Stomach (tissue), 9 donors: ENCODE results near the gene DCC. TPM values are rescaled to one million over a fixed set of nuclear protein-coding genes. Genes with fewer than 3 reads are reported as not detected.

Experiments
- DNase-seq, 2 donors: peaks; one replicate each; pipeline versions ENCODE4 v3.0.0 to v3.0.0-alpha.2; 2013 to 2019
- H3K27ac ChIP-seq, 5 donors: fragments of 200-600 bp in 4 of 5; sonication (generic) in 4 of 5; one replicate each; pipeline ENCODE4 v1.5.1; 2013 to 2019; ENCODE audit warnings: mild to moderate bottlenecking in 1 of 5, moderate library complexity in 1 of 5
- H3K27me3 ChIP-seq, 3 donors: fragments of 200-600 bp; sonication (generic); one replicate each; pipeline ENCODE4 v1.5.1; 2017 to 2019; ENCODE audit warnings: mixed run types in 1 of 3
- H3K36me3 ChIP-seq, 4 donors: fragments of 200-600 bp; sonication (generic); 1 replicate in 3 of 4; 2 replicates in 1 of 4; pipeline ENCODE4 v1.5.1; 2016 to 2019
- H3K4me1 ChIP-seq, 4 donors: fragments of 200-600 bp; sonication (generic); one replicate each; pipeline ENCODE4 v1.5.1; 2016 to 2019
- H3K4me3 ChIP-seq, 4 donors: fragments of 200-600 bp; sonication (generic) in 3 of 4; one replicate each; pipeline ENCODE4 v1.5.1; 2016 to 2019; ENCODE audit warnings: mild to moderate bottlenecking in 1 of 4
- H3K9me3 ChIP-seq, 4 donors: fragments of 200-600 bp; sonication (generic); one replicate each; pipeline ENCODE4 v1.5.1; 2016 to 2019
- CTCF ChIP-seq, 7 experiments: fragments of 450-650 bp in 4 of 7; fragments of 200-600 bp in 3 of 7; sonication (generic) in 3 of 7; IDR thresholded peaks; one replicate each; pipeline ENCODE4 v1.5.1; 2016 to 2019; ENCODE audit warnings: antibody characterized with exemption in 7 of 7, control low read depth in 2 of 7, mild to moderate bottlenecking in 1 of 7
- EP300 ChIP-seq: sonication (generic); formaldehyde crosslinking; IDR thresholded peaks from one replicate; pipeline ENCODE4 v1.6.1; 2017; ENCODE audit warnings: antibody characterized with exemption
- POLR2A ChIP-seq, 4 donors: fragments of 450-650 bp; IDR thresholded peaks; one replicate each; pipeline ENCODE4 v1.6.1; 2016; ENCODE audit warnings: antibody characterized with exemption in 4 of 4, control low read depth in 2 of 4, mild to moderate bottlenecking in 1 of 4, moderate library complexity in 1 of 4
- POLR2AphosphoS5 ChIP-seq, 3 donors: sonication (generic); formaldehyde crosslinking; IDR thresholded peaks; one replicate each; pipeline ENCODE4 v1.6.1; 2016; ENCODE audit warnings: antibody characterized with exemption in 3 of 3
- WGBS, 5 donors: extraction: QIAGEN DNeasy Blood & Tissue Kit in 3 of 5; methylation state at CpG; one replicate each; pipeline versions ENCODE4 v1.1.5 to v1.1.7; 2013 to 2018; 5-methylcytosine and 5-hydroxymethylcytosine counted together
- intact Hi-C: fragments of 100-400 bp; cut with DNase I; formaldehyde crosslinking; loops from one replicate; pipeline ENCODE4 v1.15.1; 2023; ENCODE audit warnings: low total_unique reads
- polyA plus RNA-seq, 3 donors: library from polyadenylated mRNA; stranded (reverse); fragments of 200-250 nt; gene quantifications; one replicate each; pipeline ENCODE4 v1.2.3, GENCODE V29; 2013
- total RNA-seq, 5 donors: library from RNA; depleted of rRNA; stranded (reverse); fragments of >200 nt; gene quantifications; one replicate each; pipeline versions ENCODE4 v1.1.0 to v1.2.3, GENCODE V29; 2014 to 2016
- donor health status: healthy with polysubstance abuse.
- donor health status: Bipolar disorder and iron deficiency.
- donor health status: healthy.

Gene DCC
- total and polyA plus RNA-seq, 8 donors: 0.58 to 1.7 TPM; not detected in 6

- H3K27me3 ChIP-seq: no peaks in the 10 kb centered on the region
- no peaks in the 10 kb centered on the region for H3K4me1 ChIP-seq
- no peaks in the 10 kb centered on the region for H3K36me3 ChIP-seq
- TF ChIP-seq POLR2AphosphoS5 (IDR thresholded peaks at IDR 0.05): no peak
- TF ChIP-seq CTCF (IDR thresholded peaks at IDR 0.05): no peak
- no peak for TF ChIP-seq POLR2A (IDR thresholded peaks at IDR 0.05)
- no peak for TF ChIP-seq EP300
- 76 to 86% (median 78%) methylated on average over 4 of the region's 4 CpGs for WGBS, 5 donors
- intact Hi-C loops: no loop called here
- H3K4me3 ChIP-seq: no peak overlapping the region
- no peak overlapping the region for H3K27ac ChIP-seq
- no peak for DNase-seq
- no peaks in the 10 kb centered on the region for H3K9me3 ChIP-seq
Observed at GRCh38 chr18:52648201-52648600, 308.2 kb downstream of the DCC start.

DNA sequence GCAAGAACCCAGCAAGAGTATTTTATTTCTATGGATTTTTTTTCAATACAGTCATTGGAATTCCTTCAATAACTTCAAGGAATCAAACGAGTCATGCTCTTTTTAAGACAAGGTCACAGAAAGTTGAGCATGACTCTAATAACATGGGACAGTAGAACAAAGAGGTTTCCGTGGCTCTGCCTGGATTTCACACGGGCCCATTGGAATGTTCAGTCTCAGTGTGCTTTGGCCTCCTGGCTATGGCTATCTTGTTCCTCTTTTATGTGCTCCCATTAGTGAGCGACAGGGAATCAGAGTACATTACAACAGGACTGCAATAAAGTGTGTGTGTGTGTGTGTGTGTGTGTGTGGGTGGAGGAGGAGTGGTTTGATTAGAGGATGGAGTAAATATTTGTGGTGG, 312.4 kb downstream of the DCC start:
- H3K36me3 ChIP-seq: no peaks in the 10 kb centered on the region
- 26 to 49% (median 40%) methylated on average over 4 of the region's 4 CpGs for WGBS, 5 donors
- intact Hi-C loops: no loop called here
- TF ChIP-seq EP300 (no peak), CTCF (IDR thresholded peaks at IDR 0.05) (no peak), POLR2AphosphoS5 (IDR thresholded peaks at IDR 0.05) (no peak), POLR2A (IDR thresholded peaks at IDR 0.05) (no peak)
- no peak for DNase-seq
- H3K9me3 ChIP-seq: no peaks in the 10 kb centered on the region
- H3K4me1 ChIP-seq: no peaks in the 10 kb centered on the region
- H3K27me3 ChIP-seq: no peaks in the 10 kb centered on the region
- no peak overlapping the region for H3K27ac ChIP-seq
- H3K4me3 ChIP-seq: no peak overlapping the region

GRCh38 chr18:52657043-52657805, 317.2 kb downstream of the DCC start:
- no peaks in the 10 kb centered on the region for H3K4me1 ChIP-seq
- WGBS, 5 donors: 70 to 75% (median 73%) methylated on average over 8 of the region's 8 CpGs
- TF ChIP-seq POLR2A (IDR thresholded peaks at IDR 0.05) (no peak), POLR2AphosphoS5 (IDR thresholded peaks at IDR 0.05) (no peak), CTCF (IDR thresholded peaks at IDR 0.05) (no peak), EP300 (no peak)

DNA sequence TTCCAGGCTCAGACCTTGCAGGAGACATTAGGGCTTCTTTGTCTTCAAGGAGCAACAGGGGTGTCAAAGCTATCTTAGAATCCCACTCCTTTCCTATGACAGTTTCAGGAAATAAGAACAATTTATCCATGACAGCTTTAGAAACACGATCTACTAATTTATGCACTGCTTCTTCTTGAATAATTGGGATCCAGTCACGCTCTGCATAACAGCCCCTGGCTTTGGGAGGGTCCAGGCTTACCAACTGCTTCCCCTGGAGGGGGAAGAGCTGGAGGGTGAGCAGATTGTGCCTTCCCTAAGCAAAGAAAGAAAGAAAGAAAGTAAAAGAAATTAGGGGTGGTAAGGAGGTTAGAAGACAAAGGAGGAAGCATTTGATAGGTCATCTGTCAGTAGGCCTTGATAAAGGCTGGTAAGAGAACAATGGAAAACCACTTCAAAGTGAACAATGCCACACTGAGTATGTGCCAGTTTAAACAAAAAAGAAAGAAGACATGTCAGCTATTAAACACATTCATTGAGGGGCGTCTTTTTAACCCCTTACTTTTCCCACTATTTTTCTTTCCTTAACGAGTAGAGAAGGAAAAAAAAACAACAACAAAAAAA, 327.6 kb downstream of the DCC start:
- WGBS, 5 donors: 35 to 45% (median 38%) methylated on average over 4 of the region's 4 CpGs
- H3K9me3 ChIP-seq: no peaks in the 10 kb centered on the region
- H3K4me1 ChIP-seq: no peaks in the 10 kb centered on the region
- intact Hi-C loops: loop anchor here (10.0 kb wide), 1 partner anchor 1003 kb away; no protein-coding TSS in a partner anchor
- H3K27ac ChIP-seq: no peak overlapping the region
- DNase-seq: no peak
- TF ChIP-seq POLR2A (IDR thresholded peaks at IDR 0.05) (no peak), POLR2AphosphoS5 (IDR thresholded peaks at IDR 0.05) (no peak), EP300 (no peak), CTCF (IDR thresholded peaks at IDR 0.05) (no peak)
- H3K27me3 ChIP-seq: no peaks in the 10 kb centered on the region
- no peak overlapping the region for H3K4me3 ChIP-seq
- no peaks in the 10 kb centered on the region for H3K36me3 ChIP-seq

More at GRCh38 chr18:52657043-52657805, 317.2 kb downstream of the DCC start:
- Histone ChIP-seq H3K27ac (no peak overlapping the region), H3K36me3 (no peaks in the 10 kb centered on the region), H3K4me3 (no peak overlapping the region), H3K27me3 (no peaks in the 10 kb centered on the region), H3K9me3 (no peaks in the 10 kb centered on the region)
- DNase-seq: no peak
- intact Hi-C loops: no loop called here
